ENCODE measurements around the gene UST.
"Not testable (repeated sequence)": the region's sequence is repeated elsewhere in the genome, so short reads cannot be mapped to it uniquely, and the experiment has no call there.

Gene UST

GRCh38 chr6:148765898-148766808 lies 19.3 kb downstream of the UST start:
- no peak for DNase-seq (ENCODE audit: low read depth in 2 of 2, low spot score in 1 of 2)

DNA sequence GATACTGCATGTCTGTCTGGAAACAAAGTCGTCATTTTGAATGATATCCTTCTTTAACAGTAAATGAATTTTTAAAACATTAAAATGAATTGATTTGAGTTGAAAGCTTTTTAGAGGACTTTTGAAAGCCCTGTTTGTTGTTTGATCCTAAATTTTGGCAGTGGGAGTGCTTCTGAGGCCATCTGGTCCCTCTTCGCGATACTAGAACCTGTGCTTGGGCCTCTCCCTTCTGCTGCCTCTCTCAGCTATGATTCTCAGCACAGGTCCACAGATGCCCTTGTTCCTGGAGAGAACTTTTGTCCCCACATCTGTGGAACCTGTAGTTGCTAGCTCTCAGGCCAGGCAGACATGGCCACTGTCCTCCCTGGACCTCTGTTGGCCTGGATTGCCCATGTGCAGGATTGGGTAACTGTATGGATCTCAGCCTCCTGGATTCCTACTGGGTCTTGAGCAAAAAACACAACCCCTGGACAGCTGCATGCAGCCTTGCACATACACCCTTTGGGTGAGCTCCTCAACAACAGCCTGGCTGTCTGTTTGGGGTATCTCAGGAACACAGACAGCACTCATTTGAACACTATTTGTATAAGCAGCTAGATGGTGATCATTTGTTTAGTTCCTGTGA lies 21.9 kb downstream of the UST start:
- no peak for DNase-seq (ENCODE audit: low read depth in 2 of 2, low spot score in 1 of 2)

GRCh38 chr6:148769304-148769968 lies 22.6 kb downstream of the UST start:
- DNase-seq (ENCODE audit: low read depth in 2 of 2, low spot score in 1 of 2): no peak

GRCh38 chr6:148770408-148771211 lies 23.8 kb downstream of the UST start:
- DNase-seq (ENCODE audit: low read depth in 2 of 2, low spot score in 1 of 2): no peak

- DNase-seq (ENCODE audit: low read depth in 2 of 2, low spot score in 1 of 2): no peak
Observed at GRCh38 chr6:148771212-148771601, 24.4 kb downstream of the UST start.

DNA sequence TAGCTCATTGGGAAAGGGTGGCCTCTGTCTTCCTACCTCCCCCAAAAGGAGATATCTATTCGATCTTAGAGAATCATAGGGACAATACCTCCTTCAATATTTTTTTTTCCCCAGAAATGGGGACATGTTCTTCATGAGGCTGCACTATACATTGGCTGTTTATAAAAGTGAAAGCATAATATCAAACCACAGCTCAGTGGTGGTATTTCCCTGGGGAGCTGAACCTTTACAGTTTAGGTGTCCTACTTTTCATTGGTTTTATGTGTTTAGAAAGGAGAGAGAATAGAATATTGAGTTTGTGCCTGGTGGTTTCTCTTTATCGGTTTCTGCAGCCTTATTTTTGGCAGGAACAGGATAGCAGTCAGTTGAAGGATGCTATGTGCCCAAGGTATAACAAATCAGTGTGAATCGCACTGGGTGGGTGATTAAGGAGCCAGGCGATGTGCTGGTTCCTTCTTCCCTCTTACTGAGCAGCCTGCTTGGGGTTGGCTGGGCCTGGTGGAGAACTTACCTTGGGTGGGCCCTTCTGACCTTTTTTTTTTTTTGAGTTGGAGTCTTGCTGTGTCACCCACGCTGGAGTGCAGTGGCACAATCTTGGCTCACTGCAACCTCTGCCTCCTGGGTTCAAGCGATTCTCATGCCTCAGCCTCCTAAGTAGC lies 25.2 kb downstream of the UST start:
- no peak for DNase-seq (ENCODE audit: low read depth in 2 of 2, low spot score in 1 of 2)

DNA sequence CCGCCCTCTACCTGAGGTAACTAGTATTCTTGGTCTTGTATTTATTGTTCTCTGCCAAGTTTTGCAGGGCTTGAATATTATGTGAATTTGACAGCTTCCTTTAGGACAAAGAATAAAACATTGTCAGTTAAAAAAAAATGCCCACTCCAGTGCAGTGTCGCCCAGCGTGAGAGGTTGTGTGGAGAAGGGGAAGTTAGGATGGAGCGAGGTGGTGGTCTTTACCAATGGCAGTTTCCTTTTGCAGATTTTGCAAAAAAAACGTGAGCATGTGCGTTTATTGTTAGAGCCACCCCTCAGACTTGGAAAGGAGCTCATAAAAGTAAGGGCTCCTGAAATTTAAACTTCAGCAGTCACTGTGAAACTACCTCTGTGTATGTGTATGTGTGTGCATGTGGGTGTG lies 28.3 kb downstream of the UST start:
- no peak for DNase-seq (ENCODE audit: low read depth in 2 of 2, low spot score in 1 of 2)

- DNase-seq (ENCODE audit: low read depth in 2 of 2, low spot score in 1 of 2): no peak
Observed at GRCh38 chr6:148776321-148777308, 29.8 kb downstream of the UST start.

GRCh38 chr6:148779142-148779562 lies 32.3 kb downstream of the UST start:
- no peak for DNase-seq (ENCODE audit: low read depth in 2 of 2, low spot score in 1 of 2)

DNA sequence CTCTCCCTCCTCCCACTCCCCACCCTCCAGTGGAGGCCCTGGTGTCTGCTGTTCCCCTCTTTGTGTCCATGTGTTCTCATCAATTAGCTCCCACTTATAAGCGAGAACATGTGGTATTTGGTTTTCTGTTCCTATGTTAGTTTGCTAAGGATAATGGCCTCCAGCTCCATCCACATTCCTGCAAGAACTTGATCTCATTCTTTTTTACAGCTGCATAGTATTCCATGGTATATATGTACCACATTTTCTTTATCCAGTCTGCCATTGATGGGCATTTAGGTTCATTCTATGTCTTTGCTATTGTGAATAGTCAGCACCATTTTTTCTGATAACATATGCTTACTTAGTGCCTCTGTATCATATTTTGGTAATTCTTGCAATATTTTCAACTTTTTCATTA lies 33.6 kb downstream of the UST start:
- DNase-seq (ENCODE audit: low read depth in 2 of 2, low spot score in 1 of 2): not testable (repeated sequence)

GRCh38 chr6:148780918-148781436 lies 34.1 kb downstream of the UST start:
- DNase-seq (ENCODE audit: low read depth in 2 of 2, low spot score in 1 of 2): no peak

- DNase-seq (ENCODE audit: low read depth in 2 of 2, low spot score in 1 of 2): no peak
Observed at GRCh38 chr6:148789948-148790347, 43.1 kb downstream of the UST start.

DNA sequence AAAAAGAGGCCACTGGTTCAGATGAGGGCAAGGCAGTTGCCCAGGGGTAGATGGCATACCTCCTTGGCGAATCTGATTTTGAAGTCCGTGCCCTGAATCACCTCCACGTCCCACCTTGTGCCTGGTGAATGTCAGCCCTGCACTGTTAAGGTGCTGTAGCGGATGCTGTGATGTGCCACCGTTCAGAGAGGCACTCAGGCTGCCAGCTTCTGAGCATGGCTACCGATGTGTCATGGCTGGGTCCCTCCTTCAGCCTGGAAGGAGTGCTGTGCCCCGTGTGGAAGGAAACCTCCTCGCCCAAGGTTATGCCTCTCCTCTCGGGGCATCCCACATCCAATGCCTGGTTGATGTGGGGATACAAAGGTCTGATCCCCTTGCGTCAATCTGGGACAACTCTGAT lies 43.6 kb downstream of the UST start:
- no peak for DNase-seq (ENCODE audit: low read depth in 2 of 2, low spot score in 1 of 2)

GRCh38 chr6:148790817-148791216 lies 44.0 kb downstream of the UST start:
- DNase-seq (ENCODE audit: low read depth in 2 of 2, low spot score in 1 of 2): no peak

DNA sequence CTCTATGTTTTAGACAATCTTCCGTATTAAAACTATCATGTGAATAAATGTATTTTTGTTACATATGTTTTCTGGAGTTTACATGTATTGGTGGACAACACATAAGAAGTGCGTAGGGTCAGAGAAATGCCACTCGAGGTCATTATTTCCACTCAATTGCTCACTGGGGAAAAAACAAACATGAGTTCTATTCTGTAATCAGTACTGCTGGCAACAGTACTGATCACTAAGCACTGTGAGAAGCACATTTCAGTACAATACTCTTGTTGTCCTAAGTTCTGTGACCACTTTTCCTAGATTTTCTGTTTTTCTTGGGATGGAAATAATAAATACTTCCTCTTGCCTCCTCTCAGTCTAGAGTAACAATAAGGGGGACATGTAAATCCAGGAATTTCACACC lies 44.5 kb downstream of the UST start:
- no peak for DNase-seq (ENCODE audit: low read depth in 2 of 2, low spot score in 1 of 2)

GRCh38 chr6:148793721-148794120 lies 46.9 kb downstream of the UST start:
- no peak for DNase-seq (ENCODE audit: low read depth in 2 of 2, low spot score in 1 of 2)

GRCh38 chr6:148794797-148795196 lies 48.0 kb downstream of the UST start:
- DNase-seq (ENCODE audit: low read depth in 2 of 2, low spot score in 1 of 2): no peak

GRCh38 chr6:148795563-148795962 lies 48.7 kb downstream of the UST start:
- no peak for DNase-seq (ENCODE audit: low read depth in 2 of 2, low spot score in 1 of 2)

GRCh38 chr6:148799647-148800046 lies 52.8 kb downstream of the UST start:
- no peak for DNase-seq (ENCODE audit: low read depth in 2 of 2, low spot score in 1 of 2)

All from stimulated activated CD8-positive, alpha-beta memory T cell treated with anti-CD3 and anti-CD28 coated beads, Interleukin-4, amount 100 ng/mL, for 4 hours (primary cell).